ENCODE data around the gene ORAI1. TPM values are rescaled to one million over a fixed set of nuclear protein-coding genes. Genes with fewer than 3 reads are reported as not detected.

The ORAI1 gene
- total and polyA plus RNA-seq, 2 of the 13 experiments (the other 11 are each of a cell fraction or from before 2014, with no cell fraction given), result 9.2 to 17.2 TPM

DNA sequence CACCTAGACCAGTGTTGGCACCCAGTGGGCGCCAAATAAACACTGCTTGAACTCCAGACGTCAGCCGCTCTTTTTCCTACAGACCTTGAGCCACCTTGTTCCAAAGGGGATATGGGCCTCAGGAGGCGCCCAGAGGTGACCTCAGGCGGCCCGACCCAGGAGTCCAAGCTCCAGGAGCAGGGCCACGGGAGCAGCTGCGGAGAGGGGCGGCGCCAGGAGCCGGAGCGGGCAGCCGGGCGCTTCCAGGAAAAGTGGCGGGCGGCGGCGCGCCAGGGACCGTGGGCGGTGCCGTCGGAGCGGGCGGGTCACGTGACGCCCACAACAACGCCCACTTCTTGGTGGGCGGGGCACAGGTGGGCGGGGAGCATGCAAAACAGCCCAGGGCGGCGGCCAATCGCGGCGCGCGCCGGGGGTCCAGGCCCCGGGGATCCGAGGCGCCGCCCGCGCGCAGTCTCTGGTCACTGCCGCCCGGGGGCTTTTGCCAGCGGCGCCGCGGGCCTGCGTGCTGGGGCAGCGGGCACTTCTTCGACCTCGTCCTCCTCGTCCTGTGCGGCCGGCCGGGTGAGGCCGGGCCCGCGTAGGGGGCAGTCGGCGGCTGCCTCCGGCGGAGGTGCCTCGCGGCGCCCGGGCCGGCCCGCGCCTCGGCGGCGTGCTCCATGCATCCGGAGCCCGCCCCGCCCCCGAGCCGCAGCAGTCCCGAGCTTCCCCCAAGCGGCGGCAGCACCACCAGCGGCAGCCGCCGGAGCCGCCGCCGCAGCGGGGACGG is at the start of gene ORAI1 (continued):
- TF ChIP-seq, protein P1, sequence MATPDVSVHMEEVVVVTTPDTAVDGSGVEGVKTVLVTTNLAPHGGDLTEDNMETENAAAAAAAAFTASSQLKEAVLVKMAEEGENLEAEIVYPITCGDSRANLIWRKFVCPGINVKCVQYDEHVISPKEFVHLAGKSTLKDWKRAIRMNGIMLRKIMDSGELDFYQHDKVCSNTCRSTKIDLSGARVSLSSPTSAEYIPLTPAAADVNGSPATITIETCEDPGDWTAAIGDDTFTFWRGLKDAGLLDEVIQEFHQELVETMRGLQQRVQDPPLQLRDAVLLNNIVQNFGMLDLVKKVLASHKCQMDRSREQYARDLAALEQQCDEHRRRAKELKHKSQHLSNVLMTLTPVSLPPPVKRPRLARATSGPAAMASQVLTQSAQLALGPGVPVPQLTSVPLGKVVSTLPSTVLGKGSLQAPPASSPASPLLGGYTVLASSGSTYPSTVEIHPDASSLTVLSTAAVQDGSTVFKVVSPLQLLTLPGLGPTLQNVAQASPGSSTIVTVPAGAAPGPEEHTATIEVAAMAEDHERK (CRISPR knock-in tag; IDR thresholded peaks at IDR 0.05; ENCODE audit: low read depth), result no peak
- TF ChIP-seq MAFF (IDR thresholded peaks at IDR 0.05; ENCODE audit: low read depth, low read length), result no peak
- TF ChIP-seq CHD4 (IDR thresholded peaks at IDR 0.05; ENCODE audit: borderline replicate concordance, low read length), result no peak
- no peak for TF ChIP-seq PCBP2 (optimal IDR thresholded peaks at IDR 0.05; ENCODE audit: low read depth, low read length, poor library complexity, severe bottlenecking)
- TF ChIP-seq IKZF4 (CRISPR knock-in tag; IDR thresholded peaks at IDR 0.05; ENCODE audit: borderline replicate concordance, low read depth, not compliant biosample characterization), result no peak
- no peak for TF ChIP-seq ZFP41 (CRISPR knock-in tag; IDR thresholded peaks at IDR 0.05; ENCODE audit: borderline replicate concordance)
- TF ChIP-seq ZNF24 (IDR thresholded peaks at IDR 0.05), result no peak
- TF ChIP-seq ZNF589 (CRISPR knock-in tag; conservative IDR thresholded peaks at IDR 0.05), result no peak
- no peak for TF ChIP-seq LCORL (IDR thresholded peaks at IDR 0.05)
- TF ChIP-seq LCORL (CRISPR knock-in tag; IDR thresholded peaks at IDR 0.05), result 0 out of 2 replicates have a peak, but pooled peaks have one; percentile 41
- TF ChIP-seq XRCC5 (optimal IDR thresholded peaks at IDR 0.05; ENCODE audit: low read length), result peak; percentile 15
- TF ChIP-seq ZNF431 (CRISPR knock-in tag; IDR thresholded peaks at IDR 0.05; ENCODE audit: borderline replicate concordance, low read depth), result no peak
- TF ChIP-seq, protein P2, sequence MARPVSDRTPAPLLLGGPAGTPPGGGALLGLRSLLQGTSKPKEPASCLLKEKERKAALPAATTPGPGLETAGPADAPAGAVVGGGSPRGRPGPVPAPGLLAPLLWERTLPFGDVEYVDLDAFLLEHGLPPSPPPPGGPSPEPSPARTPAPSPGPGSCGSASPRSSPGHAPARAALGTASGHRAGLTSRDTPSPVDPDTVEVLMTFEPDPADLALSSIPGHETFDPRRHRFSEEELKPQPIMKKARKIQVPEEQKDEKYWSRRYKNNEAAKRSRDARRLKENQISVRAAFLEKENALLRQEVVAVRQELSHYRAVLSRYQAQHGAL (CRISPR knock-in tag; IDR thresholded peaks at IDR 0.05; ENCODE audit: not compliant biosample characterization), result no peak
- TF ChIP-seq, protein P3, sequence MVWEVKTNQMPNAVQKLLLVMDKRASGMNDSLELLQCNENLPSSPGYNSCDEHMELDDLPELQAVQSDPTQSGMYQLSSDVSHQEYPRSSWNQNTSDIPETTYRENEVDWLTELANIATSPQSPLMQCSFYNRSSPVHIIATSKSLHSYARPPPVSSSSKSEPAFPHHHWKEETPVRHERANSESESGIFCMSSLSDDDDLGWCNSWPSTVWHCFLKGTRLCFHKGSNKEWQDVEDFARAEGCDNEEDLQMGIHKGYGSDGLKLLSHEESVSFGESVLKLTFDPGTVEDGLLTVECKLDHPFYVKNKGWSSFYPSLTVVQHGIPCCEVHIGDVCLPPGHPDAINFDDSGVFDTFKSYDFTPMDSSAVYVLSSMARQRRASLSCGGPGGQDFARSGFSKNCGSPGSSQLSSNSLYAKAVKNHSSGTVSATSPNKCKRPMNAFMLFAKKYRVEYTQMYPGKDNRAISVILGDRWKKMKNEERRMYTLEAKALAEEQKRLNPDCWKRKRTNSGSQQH (CRISPR knock-in tag; IDR thresholded peaks at IDR 0.05; ENCODE audit: low read depth), result 0 out of 2 replicates have a peak, but pooled peaks have one; percentile 18
- TF ChIP-seq, protein P4, sequence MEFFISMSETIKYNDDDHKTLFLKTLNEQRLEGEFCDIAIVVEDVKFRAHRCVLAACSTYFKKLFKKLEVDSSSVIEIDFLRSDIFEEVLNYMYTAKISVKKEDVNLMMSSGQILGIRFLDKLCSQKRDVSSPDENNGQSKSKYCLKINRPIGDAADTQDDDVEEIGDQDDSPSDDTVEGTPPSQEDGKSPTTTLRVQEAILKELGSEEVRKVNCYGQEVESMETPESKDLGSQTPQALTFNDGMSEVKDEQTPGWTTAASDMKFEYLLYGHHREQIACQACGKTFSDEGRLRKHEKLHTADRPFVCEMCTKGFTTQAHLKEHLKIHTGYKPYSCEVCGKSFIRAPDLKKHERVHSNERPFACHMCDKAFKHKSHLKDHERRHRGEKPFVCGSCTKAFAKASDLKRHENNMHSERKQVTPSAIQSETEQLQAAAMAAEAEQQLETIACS (CRISPR knock-in tag; IDR thresholded peaks at IDR 0.05), result 0 out of 2 replicates have a peak, but pooled peaks have one; percentile 28
- TF ChIP-seq PLRG1 (conservative IDR thresholded peaks at IDR 0.05), result no peak
- no peak for TF ChIP-seq CHCHD3 (CRISPR knock-in tag; IDR thresholded peaks at IDR 0.05)
- no peak for TF ChIP-seq ZNF670 (CRISPR knock-in tag; IDR thresholded peaks at IDR 0.05; ENCODE audit: borderline replicate concordance)
- TF ChIP-seq, protein P5, sequence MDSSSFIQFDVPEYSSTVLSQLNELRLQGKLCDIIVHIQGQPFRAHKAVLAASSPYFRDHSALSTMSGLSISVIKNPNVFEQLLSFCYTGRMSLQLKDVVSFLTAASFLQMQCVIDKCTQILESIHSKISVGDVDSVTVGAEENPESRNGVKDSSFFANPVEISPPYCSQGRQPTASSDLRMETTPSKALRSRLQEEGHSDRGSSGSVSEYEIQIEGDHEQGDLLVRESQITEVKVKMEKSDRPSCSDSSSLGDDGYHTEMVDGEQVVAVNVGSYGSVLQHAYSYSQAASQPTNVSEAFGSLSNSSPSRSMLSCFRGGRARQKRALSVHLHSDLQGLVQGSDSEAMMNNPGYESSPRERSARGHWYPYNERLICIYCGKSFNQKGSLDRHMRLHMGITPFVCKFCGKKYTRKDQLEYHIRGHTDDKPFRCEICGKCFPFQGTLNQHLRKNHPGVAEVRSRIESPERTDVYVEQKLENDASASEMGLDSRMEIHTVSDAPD (CRISPR knock-in tag; IDR thresholded peaks at IDR 0.05), result 0 out of 2 replicates have a peak, but pooled peaks have one; percentile 48
- TF ChIP-seq GABPA (IDR thresholded peaks at IDR 0.05; ENCODE audit: low read depth, low read length), result no peak
- TF ChIP-seq GABPA (CRISPR knock-in tag; IDR thresholded peaks at IDR 0.05; ENCODE audit: low read depth), result no peak
- no peak for TF ChIP-seq RFX3 (CRISPR knock-in tag; IDR thresholded peaks at IDR 0.05)
- TF ChIP-seq POGZ (CRISPR knock-in tag; IDR thresholded peaks at IDR 0.05), result no peak
- no peak for TF ChIP-seq ZSCAN25 (CRISPR knock-in tag; IDR thresholded peaks at IDR 0.05)
- no peak for TF ChIP-seq ZNF674 (CRISPR knock-in tag; IDR thresholded peaks at IDR 0.05; ENCODE audit: low read depth)
